ENCODE data around the gene MPC1L. TPM values are rescaled to one million over a fixed set of nuclear protein-coding genes. Genes with fewer than 3 reads are reported as not detected.

Gene MPC1L
- total RNA-seq, 1 experiment from 2014 or later: not detected

DNA sequence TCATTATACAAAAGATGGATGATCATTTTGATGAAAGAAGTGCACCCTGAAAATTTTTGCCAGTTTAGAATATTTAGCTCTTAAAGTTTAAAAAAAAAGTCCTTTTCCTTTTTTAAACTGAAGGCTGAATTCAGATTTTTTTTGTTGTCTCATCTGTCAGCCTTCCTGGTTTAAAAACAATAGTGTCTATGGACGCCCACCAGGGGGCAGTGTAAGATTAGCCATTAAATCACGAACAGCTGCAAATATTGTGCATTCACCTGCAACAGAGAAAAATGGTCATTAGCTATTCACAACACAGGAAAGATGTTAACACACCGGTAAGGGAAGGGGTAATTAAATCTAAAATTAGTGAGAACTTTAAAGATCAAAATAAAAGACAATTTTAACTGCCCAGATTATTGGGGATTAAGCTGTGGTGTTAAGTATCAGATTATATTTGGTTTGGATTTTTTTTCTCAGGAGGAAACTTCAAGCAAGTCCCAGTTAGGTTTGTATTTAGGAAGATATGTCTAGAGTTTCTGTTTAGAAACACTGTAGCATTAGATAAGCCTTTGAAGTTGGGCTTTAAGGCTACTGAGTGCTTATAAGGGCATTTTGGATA is 28.5 kb downstream of the MPC1L start:
- no peaks in the 10 kb centered on the region for H3K9me3 Mint-ChIP-seq (ENCODE audit: unreplicated experiment)
- BruUV-seq (replicated peaks): no TSS peak
- H3K4me1 Mint-ChIP-seq (ENCODE audit: insufficient read depth, unreplicated experiment): no peaks in the 10 kb centered on the region
- intact Hi-C loops (cut with micrococcal nuclease): loop anchor here (1.0 kb wide), 6 partner anchors 84 to 602 kb away; partner anchors contain the start of gene MED14
- ChIA-PET CTCF (interaction anchor here (0.5 to 8.0 kb wide), 49 partner anchors 7 to 1203 kb away, joined by 3 to 51 read pairs (median 4); no protein-coding TSS in a partner anchor), POLR2A (interaction anchor here (0.7 kb wide), 1 partner anchor 1919 kb away, joined by 3 read pairs; no protein-coding TSS in a partner anchor)
- no peak overlapping the region for H3K4me3 Mint-ChIP-seq (ENCODE audit: unreplicated experiment)
- H3K27ac Mint-ChIP-seq (ENCODE audit: low read depth, unreplicated experiment): no peak overlapping the region
- TF ChIP-seq, protein P1, sequence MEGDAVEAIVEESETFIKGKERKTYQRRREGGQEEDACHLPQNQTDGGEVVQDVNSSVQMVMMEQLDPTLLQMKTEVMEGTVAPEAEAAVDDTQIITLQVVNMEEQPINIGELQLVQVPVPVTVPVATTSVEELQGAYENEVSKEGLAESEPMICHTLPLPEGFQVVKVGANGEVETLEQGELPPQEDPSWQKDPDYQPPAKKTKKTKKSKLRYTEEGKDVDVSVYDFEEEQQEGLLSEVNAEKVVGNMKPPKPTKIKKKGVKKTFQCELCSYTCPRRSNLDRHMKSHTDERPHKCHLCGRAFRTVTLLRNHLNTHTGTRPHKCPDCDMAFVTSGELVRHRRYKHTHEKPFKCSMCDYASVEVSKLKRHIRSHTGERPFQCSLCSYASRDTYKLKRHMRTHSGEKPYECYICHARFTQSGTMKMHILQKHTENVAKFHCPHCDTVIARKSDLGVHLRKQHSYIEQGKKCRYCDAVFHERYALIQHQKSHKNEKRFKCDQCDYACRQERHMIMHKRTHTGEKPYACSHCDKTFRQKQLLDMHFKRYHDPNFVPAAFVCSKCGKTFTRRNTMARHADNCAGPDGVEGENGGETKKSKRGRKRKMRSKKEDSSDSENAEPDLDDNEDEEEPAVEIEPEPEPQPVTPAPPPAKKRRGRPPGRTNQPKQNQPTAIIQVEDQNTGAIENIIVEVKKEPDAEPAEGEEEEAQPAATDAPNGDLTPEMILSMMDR (IDR thresholded peaks at IDR 0.05; ENCODE audit: unreplicated experiment): peak; percentile 73
- peak; percentile 79 for DNase-seq (ENCODE audit: unreplicated experiment)
- peaks cover 15% of the 10 kb centered on the region for H3K36me3 Mint-ChIP-seq (ENCODE audit: insufficient read depth, unreplicated experiment)
- H3K27me3 Mint-ChIP-seq (ENCODE audit: insufficient read depth, unreplicated experiment): peaks cover 17% of the 10 kb centered on the region

DNA sequence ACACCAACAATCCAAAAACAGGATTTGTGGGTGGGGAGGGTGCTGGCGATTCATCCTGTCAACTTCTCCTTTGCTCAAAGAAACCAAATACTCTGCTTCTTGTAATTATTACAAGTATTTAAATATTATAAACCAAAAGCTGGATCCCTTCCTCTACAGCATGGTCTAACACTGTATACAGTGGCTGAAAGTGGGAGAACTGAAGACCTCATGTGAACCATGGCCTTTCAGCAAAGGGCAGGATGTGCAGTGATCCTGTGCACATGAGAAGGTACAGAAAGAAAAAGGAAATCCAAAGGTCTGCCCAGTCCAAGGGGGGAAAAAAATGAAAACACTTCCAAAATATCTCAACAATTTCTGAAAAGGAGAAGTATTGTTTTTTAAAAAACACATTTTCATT is 29.4 kb downstream of the MPC1L start:
- DNase-seq (ENCODE audit: unreplicated experiment): no peak
- Mint-ChIP-seq H3K9me3 (ENCODE audit: unreplicated experiment) (no peaks in the 10 kb centered on the region), H3K27me3 (ENCODE audit: insufficient read depth, unreplicated experiment) (peaks cover 17% of the 10 kb centered on the region), H3K4me1 (ENCODE audit: insufficient read depth, unreplicated experiment) (no peaks in the 10 kb centered on the region), H3K4me3 (ENCODE audit: unreplicated experiment) (no peak overlapping the region), H3K36me3 (ENCODE audit: insufficient read depth, unreplicated experiment) (peaks cover 20% of the 10 kb centered on the region), H3K27ac (ENCODE audit: low read depth, unreplicated experiment) (no peak overlapping the region)
- ChIA-PET POLR2A (no interaction called here), CTCF (interaction anchor here (0.6 to 8.0 kb wide), 12 partner anchors 9 to 728 kb away, joined by 4 to 51 read pairs (median 6); no protein-coding TSS in a partner anchor)
- intact Hi-C loops (cut with micrococcal nuclease): no loop called here
- BruUV-seq (replicated peaks): no TSS peak
- TF ChIP-seq, protein P1 (IDR thresholded peaks at IDR 0.05; ENCODE audit: unreplicated experiment): no peak

DNA sequence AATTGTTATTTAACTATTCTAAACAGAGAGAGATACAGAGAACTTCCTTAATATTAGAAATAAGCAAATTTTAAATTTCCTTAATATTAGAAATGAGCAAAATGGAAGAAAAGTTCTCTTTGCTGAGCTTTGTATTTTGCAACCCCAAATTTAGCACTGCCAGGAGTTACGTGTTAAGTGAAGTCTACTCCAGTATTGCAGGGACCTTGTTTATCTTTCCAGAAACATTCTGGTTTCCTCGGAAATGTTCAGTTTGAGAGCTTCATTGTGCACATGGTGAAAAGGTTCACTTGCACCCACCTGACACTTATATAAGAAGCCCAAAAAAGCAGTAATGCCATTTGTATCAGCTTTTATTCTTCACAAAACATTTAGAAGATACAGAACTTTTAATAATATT is 30.3 kb downstream of the MPC1L start:
- peaks cover 22% of the 10 kb centered on the region for H3K36me3 Mint-ChIP-seq (ENCODE audit: insufficient read depth, unreplicated experiment)
- TF ChIP-seq, protein P1 (IDR thresholded peaks at IDR 0.05; ENCODE audit: unreplicated experiment): no peak
- no TSS peak for BruUV-seq (replicated peaks)
- intact Hi-C loops (cut with micrococcal nuclease): no loop called here
- CTCF ChIA-PET: interaction anchor here (3.4 to 8.0 kb wide), 2 partner anchors 140 to 462 kb away, joined by 21 to 51 read pairs; no protein-coding TSS in a partner anchor
- POLR2A ChIA-PET: no interaction called here
- H3K27ac Mint-ChIP-seq (ENCODE audit: low read depth, unreplicated experiment): no peak overlapping the region
- no peak overlapping the region for H3K4me3 Mint-ChIP-seq (ENCODE audit: unreplicated experiment)
- peaks cover 17% of the 10 kb centered on the region for H3K27me3 Mint-ChIP-seq (ENCODE audit: insufficient read depth, unreplicated experiment)
- no peak for DNase-seq (ENCODE audit: unreplicated experiment)
- no peaks in the 10 kb centered on the region for H3K9me3 Mint-ChIP-seq (ENCODE audit: unreplicated experiment)
- no peaks in the 10 kb centered on the region for H3K4me1 Mint-ChIP-seq (ENCODE audit: insufficient read depth, unreplicated experiment)

DNA sequence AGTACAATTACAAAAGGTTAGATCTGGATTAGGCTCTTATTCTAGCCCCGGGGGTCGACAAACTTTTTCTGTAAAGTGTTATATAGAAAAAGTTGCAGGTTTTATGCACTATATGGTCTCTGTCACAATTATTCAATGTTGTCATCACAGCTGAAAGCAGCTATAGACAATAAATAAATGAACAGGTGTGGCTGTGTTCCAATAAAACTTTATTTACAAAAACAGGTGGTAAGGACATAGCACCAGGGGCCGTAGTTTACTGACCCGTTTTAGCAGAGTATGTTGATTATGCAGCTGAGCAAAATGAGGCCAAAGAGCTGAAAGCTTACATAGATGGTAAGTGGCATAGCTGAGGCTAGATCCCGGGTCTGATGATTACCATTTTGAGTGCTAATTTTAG is 37.2 kb downstream of the MPC1L start:
- Mint-ChIP-seq H3K9me3 (ENCODE audit: unreplicated experiment) (no peaks in the 10 kb centered on the region), H3K27ac (ENCODE audit: low read depth, unreplicated experiment) (no peak overlapping the region), H3K27me3 (ENCODE audit: insufficient read depth, unreplicated experiment) (no peaks in the 10 kb centered on the region), H3K36me3 (ENCODE audit: insufficient read depth, unreplicated experiment) (peaks cover 32% of the 10 kb centered on the region), H3K4me1 (ENCODE audit: insufficient read depth, unreplicated experiment) (no peaks in the 10 kb centered on the region), H3K4me3 (ENCODE audit: unreplicated experiment) (no peak overlapping the region)
- no peak for DNase-seq (ENCODE audit: unreplicated experiment)
- ChIA-PET POLR2A (no interaction called here), CTCF (interaction anchor here (2.9 kb wide), 1 partner anchor 9 kb away, joined by 7 read pairs; no protein-coding TSS in a partner anchor)
- intact Hi-C loops (cut with micrococcal nuclease): no loop called here
- TF ChIP-seq, protein P1 (IDR thresholded peaks at IDR 0.05; ENCODE audit: unreplicated experiment): no peak
- no TSS peak for BruUV-seq (replicated peaks)
